Measurements from ENCODE around the gene KSR2.
"Not testable (repeated sequence)": the region's sequence is repeated elsewhere in the genome, so short reads cannot be mapped to it uniquely, and the experiment has no call there.

The KSR2 gene

DNA sequence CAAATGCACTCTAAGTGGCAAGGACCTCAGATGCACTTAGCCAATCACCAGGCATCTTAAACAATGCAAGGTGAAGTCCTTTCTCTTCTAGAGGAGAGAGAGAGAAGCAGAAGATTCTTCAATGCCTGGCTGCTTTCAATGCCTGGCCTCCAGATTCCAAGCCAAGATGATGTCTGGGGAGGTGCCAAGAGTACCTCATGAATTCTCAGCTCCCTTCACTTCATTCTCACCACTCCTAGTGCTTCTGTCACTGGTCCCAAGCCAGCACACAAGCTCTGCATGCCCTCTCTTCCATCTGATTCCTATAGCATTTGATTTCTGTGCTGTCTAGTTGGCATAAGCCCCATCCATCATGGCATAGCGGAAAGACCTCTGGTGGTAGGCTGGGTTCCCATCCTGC is 225.0 kb downstream of the KSR2 start:
- no peak for DNase-seq

DNA sequence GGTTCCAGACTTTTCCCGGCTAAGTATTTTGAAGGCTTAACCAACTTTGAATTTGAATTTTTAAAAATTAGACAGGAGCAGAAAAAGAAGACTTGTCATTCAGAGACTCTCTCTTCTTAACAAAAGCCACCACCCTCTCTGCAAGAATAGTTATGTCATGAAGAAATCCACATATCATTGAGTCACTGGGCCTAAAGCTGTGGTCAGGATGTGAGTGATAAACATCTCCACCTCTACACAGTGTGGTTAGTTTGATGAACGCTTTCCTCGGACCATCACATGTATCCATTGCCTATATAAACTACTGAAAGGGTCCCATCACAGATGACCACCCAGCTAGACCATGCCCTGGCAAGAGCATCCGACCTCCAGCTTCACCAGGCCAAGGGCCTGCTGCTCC is 226.1 kb downstream of the KSR2 start:
- no peak for DNase-seq

GRCh38 chr12:117738233-117738632 is 230.6 kb downstream of the KSR2 start:
- DNase-seq: no peak

- DNase-seq: no peak
These were observed 235.3 kb downstream of the KSR2 start for GRCh38 chr12:117733549-117733805.

GRCh38 chr12:117732761-117733548 is 235.8 kb downstream of the KSR2 start:
- DNase-seq: no peak

DNA sequence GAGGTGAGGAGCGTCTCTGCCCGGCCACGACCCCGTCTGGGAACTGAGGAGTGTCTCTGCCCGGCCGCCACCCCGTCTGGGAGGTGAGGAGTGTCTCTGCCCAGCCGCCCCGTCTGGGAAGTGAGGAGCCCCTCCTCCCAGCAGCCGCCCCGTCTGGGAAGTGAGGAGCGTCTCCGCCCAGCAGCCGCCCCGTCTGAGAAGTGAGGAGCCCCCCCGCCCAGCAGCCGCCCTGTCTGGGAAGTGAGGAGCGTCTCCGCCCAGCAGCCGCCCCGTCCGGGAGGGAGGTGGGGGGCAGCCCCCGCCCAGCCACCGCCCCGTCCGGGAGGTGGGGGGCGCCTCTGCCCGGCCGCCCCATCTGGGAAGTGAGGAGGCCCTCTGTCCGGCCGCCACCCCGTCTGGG is 237.7 kb downstream of the KSR2 start:
- not testable (repeated sequence) for DNase-seq

DNA sequence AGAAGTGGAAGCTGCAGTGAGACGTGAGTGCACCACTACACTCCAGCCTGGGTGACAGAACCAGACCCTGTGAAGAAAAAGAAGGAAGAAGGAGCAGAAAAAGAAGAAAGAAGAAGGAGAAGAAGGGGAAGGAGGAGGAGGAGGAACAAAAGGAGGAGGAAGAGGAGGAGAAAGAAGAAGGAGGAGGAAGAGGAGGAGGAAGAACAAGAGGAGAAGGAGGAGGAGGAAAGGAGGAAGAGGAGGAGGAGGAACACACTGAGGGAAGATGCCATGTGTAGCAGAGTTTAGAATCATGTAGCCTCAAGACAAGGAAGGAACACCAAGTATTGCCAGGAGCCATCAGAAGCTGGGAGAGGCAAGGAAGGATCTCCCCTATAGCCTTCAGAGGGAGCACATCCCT is 241.5 kb downstream of the KSR2 start:
- no peak for DNase-seq

DNA sequence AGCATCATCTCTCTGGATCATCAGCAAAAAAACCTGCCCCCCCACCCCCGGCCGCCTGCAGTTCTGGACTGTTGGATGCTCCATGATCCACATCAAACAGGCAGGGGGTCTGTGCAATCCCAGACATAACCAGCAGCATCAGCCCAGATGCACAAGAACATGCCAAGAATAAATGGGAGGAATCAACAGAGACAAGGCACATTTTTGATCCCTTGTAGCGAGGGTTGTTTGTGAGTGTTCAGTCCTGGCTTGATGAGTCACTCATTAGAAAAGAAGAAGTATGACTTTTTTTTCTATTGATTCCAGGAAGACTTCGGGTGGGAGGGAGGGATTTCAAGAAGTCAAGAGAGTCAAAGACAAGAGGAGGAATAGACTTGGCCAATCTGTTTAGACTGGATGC is 244.2 kb downstream of the KSR2 start:
- no peak for DNase-seq

DNA sequence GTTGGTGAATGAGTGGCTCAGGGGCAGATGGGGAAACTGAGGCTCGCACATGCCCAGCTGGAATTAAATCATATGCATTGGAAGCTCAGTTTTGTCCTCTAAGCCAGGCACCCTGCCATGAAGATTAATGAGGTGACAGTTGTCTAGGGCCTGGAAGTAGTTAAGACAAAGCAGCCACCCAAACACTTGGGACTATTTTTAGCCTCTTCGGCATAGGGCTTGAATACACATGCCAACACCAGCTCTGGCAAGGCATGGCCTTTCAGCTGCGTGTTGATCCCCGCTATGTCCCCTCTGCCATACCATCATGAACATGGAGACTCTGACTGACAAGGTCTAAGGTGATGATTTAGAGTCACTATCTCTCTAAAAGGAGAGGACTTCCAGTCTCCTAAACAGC is 250.2 kb downstream of the KSR2 start:
- no peak for DNase-seq

- no peak for DNase-seq
These were observed 250.6 kb downstream of the KSR2 start for GRCh38 chr12:117718141-117718540.

GRCh38 chr12:117714203-117714602 is 254.6 kb downstream of the KSR2 start:
- DNase-seq: no peak

DNA sequence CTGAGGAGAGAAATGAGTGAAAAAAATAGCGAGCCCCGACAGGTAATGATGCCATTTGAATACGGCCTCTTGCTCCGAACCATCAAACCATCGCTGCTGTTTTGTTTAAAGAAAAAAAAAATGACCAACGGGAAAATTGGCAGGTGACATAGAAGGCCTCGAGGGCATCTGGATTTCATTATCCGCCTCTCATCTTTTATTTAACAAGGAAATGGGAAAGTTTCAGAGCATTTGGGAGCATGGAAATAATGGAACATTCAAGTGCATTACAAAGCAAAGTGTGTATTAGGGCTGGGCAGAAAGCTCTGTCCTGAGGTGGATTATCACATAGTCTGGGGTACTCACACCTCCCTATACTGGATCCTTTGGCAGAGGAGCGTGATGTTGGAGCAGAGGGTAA is 258.7 kb downstream of the KSR2 start:
- no peak for DNase-seq

DNA sequence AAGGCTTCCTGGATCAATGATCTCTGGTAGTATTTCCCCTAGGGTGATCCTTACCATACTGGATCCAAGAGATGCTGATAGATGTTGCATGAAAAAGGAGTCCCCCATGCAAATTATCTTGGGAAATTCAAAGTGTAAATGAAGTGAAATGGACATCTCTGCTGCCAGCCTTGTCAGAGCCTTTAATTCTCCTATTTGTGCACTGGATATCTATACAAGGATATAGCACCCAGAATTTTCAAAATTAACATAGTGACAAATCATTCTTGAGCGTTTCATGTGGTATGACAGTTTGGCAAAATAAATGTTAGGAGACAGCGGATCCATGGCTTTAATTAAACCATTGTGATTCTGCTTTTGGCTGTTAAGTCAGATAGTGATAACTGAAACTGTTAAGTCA is 260.9 kb downstream of the KSR2 start:
- no peak for DNase-seq

GRCh38 chr12:117703584-117703983 is 265.2 kb downstream of the KSR2 start:
- no peak for DNase-seq

DNA sequence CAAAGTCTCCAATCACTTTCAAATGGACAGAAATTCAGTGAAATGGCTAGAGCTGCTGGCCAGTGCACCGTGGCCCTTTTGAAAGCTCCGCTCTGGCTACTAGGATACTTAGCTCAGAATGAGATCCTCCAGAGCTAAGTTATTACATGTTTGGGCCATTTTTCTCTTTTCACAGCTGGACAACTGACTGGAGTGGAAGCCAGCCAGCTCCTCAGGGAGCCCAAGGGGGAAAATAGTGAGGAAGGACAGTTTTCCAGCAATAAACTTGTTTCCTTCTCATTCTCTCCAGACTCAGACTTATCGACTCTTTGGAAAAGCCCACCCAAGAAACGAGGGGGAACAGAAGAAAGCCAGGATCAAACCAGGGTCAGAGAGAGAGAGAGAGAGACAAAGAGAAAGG is 266.0 kb downstream of the KSR2 start:
- no peak for DNase-seq

GRCh38 chr12:117699575-117699974 is 269.2 kb downstream of the KSR2 start:
- DNase-seq: no peak

GRCh38 chr12:117699118-117699517 is 269.7 kb downstream of the KSR2 start:
- DNase-seq: no peak

- no peak for DNase-seq
These were observed 272.8 kb downstream of the KSR2 start for GRCh38 chr12:117695956-117696355.

DNA sequence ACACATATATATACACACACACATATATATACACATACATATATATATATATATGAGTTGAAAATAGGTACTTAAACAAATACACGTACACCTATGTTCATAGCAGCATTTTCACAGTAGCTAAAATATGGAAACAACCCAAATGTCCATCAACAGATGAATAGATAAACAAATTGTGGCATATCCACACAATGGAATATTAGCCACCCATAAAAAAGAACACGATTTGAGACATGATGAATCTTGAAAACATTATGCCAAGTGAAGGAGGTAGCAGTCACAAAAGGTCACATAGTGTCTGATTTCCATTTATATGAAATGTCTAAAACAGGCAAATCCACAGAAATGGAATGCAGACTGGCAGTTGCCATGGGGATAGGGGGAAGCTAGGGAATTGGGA is 276.3 kb downstream of the KSR2 start:
- DNase-seq: no peak

DNA sequence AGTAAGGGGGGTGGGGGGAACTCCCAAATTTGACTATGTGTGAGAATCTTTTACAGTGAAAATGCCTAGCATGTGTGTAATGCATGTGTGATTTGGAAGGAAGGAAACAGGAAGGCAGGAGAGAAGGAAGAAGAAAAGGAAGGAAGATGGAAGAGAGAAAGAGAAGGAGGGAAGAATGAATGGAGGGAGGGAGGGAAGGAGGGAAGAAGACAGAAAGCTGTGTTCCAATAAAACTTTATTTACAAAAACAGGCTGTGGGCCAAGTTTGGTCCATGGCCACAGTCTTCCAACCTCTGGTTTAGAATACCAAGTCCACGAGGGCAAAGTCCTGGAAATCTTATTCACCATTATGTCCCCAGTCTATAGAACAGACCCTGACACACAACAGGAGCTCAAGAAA is 278.9 kb downstream of the KSR2 start:
- no peak for DNase-seq

DNA sequence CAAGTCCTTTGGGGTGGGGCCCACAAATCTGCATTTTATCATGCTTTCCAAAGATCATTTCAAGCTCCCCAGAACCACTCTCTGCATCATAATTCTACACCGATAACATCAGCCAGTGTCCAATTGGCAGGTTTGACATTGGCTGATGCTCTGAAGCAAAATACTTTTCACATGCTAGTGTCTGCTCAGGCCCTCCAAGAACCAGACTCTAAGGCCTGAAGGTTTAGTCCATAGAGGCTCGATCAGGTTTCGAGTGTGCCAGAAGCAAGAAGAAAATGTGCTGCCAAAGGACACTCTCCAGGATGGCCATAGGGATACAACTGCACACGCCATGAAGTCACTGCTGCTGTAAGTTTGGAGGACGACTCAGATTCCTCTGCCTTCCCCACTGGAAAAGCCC is 280.3 kb downstream of the KSR2 start:
- no peak for DNase-seq

GRCh38 chr12:117686911-117687377 is 281.8 kb downstream of the KSR2 start:
- no peak for DNase-seq

- no peak for DNase-seq
These were observed 282.6 kb downstream of the KSR2 start for GRCh38 chr12:117686210-117686609.

DNA sequence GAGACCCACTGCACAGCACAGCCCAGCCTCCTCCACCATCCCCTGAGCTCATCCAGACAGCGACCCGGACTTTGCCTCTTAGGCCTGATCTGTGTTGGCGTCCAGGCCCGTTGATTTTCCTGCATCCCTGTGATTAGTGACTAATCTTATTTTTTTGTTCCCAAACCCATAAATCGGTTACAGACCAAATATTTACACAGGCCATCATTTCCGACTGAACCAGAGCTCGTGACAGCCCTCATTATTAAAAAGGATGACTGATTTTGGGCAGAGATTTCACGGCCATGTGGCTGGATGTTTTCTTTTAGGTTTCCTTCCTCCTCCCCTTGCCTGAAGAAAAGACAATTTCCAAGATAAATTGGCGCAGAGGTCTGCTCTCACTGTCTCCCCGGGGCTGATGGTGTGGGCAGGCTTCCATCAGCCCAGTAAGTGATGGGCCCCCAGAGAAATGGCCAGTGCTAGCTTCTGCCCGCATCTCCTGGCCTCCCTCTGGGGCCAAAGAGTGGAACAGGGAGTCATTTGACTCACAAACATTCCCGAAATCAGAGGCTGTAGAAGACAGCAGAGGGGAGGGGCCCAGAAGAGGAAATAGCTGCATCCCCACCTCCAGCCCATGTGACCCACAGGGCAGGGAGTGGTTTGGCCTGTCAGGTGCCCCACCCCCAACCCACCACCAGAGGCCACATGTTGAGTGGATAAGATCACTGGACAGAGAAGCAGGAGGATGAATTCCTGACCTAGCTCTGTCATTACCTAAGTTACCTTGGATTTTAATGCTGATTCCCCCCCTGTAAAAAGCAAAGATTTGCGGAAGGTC is 283.5 kb downstream of the KSR2 start:
- DNase-seq: no peak

GRCh38 chr12:117684471-117684870 is 284.3 kb downstream of the KSR2 start:
- no peak for DNase-seq
